Measurements from ENCODE around the gene DGKQ. TPM values are rescaled to one million over a fixed set of nuclear protein-coding genes. Genes with fewer than 3 reads are reported as not detected.

DGKQ gene
- total RNA-seq, 1 experiment from 2014 or later, result 14.2 TPM

- Histone ChIP-seq H3K79me2 (ENCODE audit: low read length) (no peaks in the 10 kb centered on the region), H3K9me3 (ENCODE audit: low read length) (no peaks in the 10 kb centered on the region), H3F3A (ENCODE audit: low read length, unreplicated experiment) (no peaks in the 10 kb centered on the region), H3K4me2 (ENCODE audit: low read length) (peak overlapping the region; percentile 85), H3K4me3 (ENCODE audit: low read length) (peak overlapping the region; percentile 73), H3K27ac (ENCODE audit: low read length) (no peak overlapping the region), H4K20me1 (ENCODE audit: low read length) (no peaks in the 10 kb centered on the region; the same call in 1 of the 2 replicates), H3K27me3 (ENCODE audit: low read length) (0 out of 2 replicates have a peak, but pooled peaks cover 5% of the 10 kb centered on the region), H2AFZ (ENCODE audit: low read length) (no peak overlapping the region), H3K9me2 (replicated peaks; ENCODE audit: low read length) (no peaks in the 10 kb centered on the region), H3K9ac (ENCODE audit: low read length) (peak overlapping the region; percentile 51), H3K36me3 (ENCODE audit: low read depth, low read length) (no peaks in the 10 kb centered on the region), H3K4me1 (ENCODE audit: insufficient read depth, low read length) (peaks cover 12% of the 10 kb centered on the region)
- ChIA-PET POLR2A (ENCODE audit: unreplicated experiment) (no interaction called here), CTCF (no interaction called here)
- DNase-seq, result peak; percentile 34
- TF ChIP-seq CTCF (conservative IDR thresholded peaks at IDR 0.05; ENCODE audit: low read depth, low read length) (no peak), EZH2 (IDR thresholded peaks at IDR 0.05; ENCODE audit: low read length, unreplicated experiment) (no peak), EZH2phosphoT487 (IDR thresholded peaks at IDR 0.05; ENCODE audit: borderline replicate concordance, low read length) (no peak)
- intact Hi-C loops (cut with micrococcal nuclease), result no loop called here
- 0 out of 2 replicates have a peak, but pooled peaks have one; percentile 4 for ATAC-seq
- BruUV-seq (replicated peaks), result no TSS peak
Measured at GRCh38 chr4:1012034-1012739, 38.8 kb upstream of the DGKQ start.

GRCh38 chr4:1011666-1012033 lies 38.3 kb upstream of the DGKQ start:
- ATAC-seq, result peak; percentile 5
- H3K4me3 ChIP-seq (ENCODE audit: low read length), result no peak overlapping the region

More at GRCh38 chr4:1011666-1012033, 38.3 kb upstream of the DGKQ start:
- H3K27ac ChIP-seq (ENCODE audit: low read length), result no peak overlapping the region
- no peaks in the 10 kb centered on the region; the same call in 1 of the 2 replicates for H4K20me1 ChIP-seq (ENCODE audit: low read length)
- no peaks in the 10 kb centered on the region for H3K9me2 ChIP-seq (replicated peaks; ENCODE audit: low read length)
- POLR2A ChIA-PET (ENCODE audit: unreplicated experiment), result no interaction called here
- 0 out of 2 replicates have a peak, but pooled peaks cover 5% of the 10 kb centered on the region for H3K27me3 ChIP-seq (ENCODE audit: low read length)
- no peak for TF ChIP-seq EZH2phosphoT487 (IDR thresholded peaks at IDR 0.05; ENCODE audit: borderline replicate concordance, low read length)
- TF ChIP-seq CTCF (conservative IDR thresholded peaks at IDR 0.05; ENCODE audit: low read depth, low read length), result no peak
- no peak for TF ChIP-seq EZH2 (IDR thresholded peaks at IDR 0.05; ENCODE audit: low read length, unreplicated experiment)
- H3K9me3 ChIP-seq (ENCODE audit: low read length), result no peaks in the 10 kb centered on the region
- H3K79me2 ChIP-seq (ENCODE audit: low read length), result no peaks in the 10 kb centered on the region
- H3K4me2 ChIP-seq (ENCODE audit: low read length), result no peak overlapping the region
- no peak overlapping the region for H2AFZ ChIP-seq (ENCODE audit: low read length)
- peaks cover 12% of the 10 kb centered on the region for H3K4me1 ChIP-seq (ENCODE audit: insufficient read depth, low read length)
- no peak overlapping the region for H3K9ac ChIP-seq (ENCODE audit: low read length)
- no TSS peak for BruUV-seq (replicated peaks)
- no peaks in the 10 kb centered on the region for H3F3A ChIP-seq (ENCODE audit: low read length, unreplicated experiment)
- H3K36me3 ChIP-seq (ENCODE audit: low read depth, low read length), result no peaks in the 10 kb centered on the region
- CTCF ChIA-PET, result no interaction called here
- intact Hi-C loops (cut with micrococcal nuclease), result no loop called here
- DNase-seq, result no peak

Data from PC-3 (cell line).